Transverse colon (tissue), 4 donors: Measurements from ENCODE around the gene DNHD1.

Source experiments
- EP300 ChIP-seq: sonication (generic); formaldehyde crosslinking; IDR thresholded peaks from one replicate; pipeline ENCODE4 v1.6.1; 2017; ENCODE audit warnings: antibody characterized with exemption, low read depth
- POLR2A ChIP-seq: fragments of 450-650 bp; IDR thresholded peaks from one replicate; pipeline ENCODE4 v1.6.1; 2016; ENCODE audit warnings: antibody characterized with exemption, mild to moderate bottlenecking, moderate library complexity
- POLR2AphosphoS5 ChIP-seq, 3 donors: sonication (generic); formaldehyde crosslinking; IDR thresholded peaks; one replicate each; pipeline ENCODE4 v1.6.1; 2016; ENCODE audit warnings: antibody characterized with exemption in 3 of 3
- TF ChIP-seq, protein P1 (sequence below), 5 experiments: fragments of 200-600 bp in 3 of 5; fragments of 450-650 bp in 2 of 5; sonication (generic) in 3 of 5; IDR thresholded peaks; 1 replicate in 2 of 5; 2 replicates in 3 of 5; pipeline ENCODE4 v1.5.1; 2016 to 2017; ENCODE audit warnings: antibody characterized with exemption in 5 of 5, inconsistent platforms in 3 of 5, mild to moderate bottlenecking in 2 of 5, moderate library complexity in 1 of 5

DNA sequence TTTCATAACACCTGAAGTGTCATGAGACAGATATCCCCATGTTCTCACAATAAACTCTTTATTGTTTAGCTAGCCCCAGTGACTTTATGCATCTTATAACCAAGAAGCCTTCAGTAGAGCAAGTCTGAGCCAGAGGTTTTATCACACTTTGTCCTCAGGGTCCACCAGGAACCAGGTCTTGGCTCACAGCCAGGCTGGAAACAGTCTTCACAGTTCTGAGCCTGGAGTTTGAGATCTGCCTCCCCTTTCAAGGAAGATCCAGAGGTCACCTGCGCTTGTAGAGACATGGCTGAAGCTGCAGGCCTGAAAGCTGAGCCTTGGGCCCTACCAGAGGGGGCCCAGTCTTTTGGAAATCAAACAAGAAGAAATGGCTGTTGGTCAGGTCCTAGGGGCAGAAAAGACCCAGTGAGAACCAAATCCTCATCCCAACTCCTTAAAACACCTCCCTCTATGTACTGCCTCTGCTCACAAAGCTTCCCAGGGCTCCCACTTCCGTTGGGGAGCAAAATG is 102.9 kb downstream of the DNHD1 start:
- TF ChIP-seq POLR2A (no peak), POLR2AphosphoS5 (IDR thresholded peaks at IDR 0.05) (no peak), EP300 (no peak)
- TF ChIP-seq, protein P1, sequence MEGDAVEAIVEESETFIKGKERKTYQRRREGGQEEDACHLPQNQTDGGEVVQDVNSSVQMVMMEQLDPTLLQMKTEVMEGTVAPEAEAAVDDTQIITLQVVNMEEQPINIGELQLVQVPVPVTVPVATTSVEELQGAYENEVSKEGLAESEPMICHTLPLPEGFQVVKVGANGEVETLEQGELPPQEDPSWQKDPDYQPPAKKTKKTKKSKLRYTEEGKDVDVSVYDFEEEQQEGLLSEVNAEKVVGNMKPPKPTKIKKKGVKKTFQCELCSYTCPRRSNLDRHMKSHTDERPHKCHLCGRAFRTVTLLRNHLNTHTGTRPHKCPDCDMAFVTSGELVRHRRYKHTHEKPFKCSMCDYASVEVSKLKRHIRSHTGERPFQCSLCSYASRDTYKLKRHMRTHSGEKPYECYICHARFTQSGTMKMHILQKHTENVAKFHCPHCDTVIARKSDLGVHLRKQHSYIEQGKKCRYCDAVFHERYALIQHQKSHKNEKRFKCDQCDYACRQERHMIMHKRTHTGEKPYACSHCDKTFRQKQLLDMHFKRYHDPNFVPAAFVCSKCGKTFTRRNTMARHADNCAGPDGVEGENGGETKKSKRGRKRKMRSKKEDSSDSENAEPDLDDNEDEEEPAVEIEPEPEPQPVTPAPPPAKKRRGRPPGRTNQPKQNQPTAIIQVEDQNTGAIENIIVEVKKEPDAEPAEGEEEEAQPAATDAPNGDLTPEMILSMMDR (IDR thresholded peaks at IDR 0.05), result no peak
